GM04504 (cell line): ENCODE measurements around the gene VANGL1.

ENCODE experiments used
- DNase-seq: peaks from one replicate; pipeline ENCODE4 v3.0.0-alpha.2; 2012; ENCODE audit warnings: low read depth

VANGL1 gene

GRCh38 chr1:115669002-115669673 is 27.4 kb downstream of the VANGL1 start:
- DNase-seq, result peak; percentile 28

- no peak for DNase-seq
These were observed 28.1 kb downstream of the VANGL1 start for GRCh38 chr1:115669886-115670285.

- no peak for DNase-seq
These were observed 28.9 kb downstream of the VANGL1 start for GRCh38 chr1:115670476-115671175.

- no peak for DNase-seq
These were observed 29.6 kb downstream of the VANGL1 start for GRCh38 chr1:115671176-115671934.

GRCh38 chr1:115672224-115673009 is 30.6 kb downstream of the VANGL1 start:
- DNase-seq, result no peak

GRCh38 chr1:115676498-115677181 is 34.9 kb downstream of the VANGL1 start:
- no peak for DNase-seq

- DNase-seq, result no peak
These were observed 35.4 kb downstream of the VANGL1 start for GRCh38 chr1:115677182-115677555.

- DNase-seq, result no peak
These were observed 35.8 kb downstream of the VANGL1 start for GRCh38 chr1:115677565-115677964.

- DNase-seq, result no peak
These were observed 36.4 kb downstream of the VANGL1 start for GRCh38 chr1:115678141-115678540.

GRCh38 chr1:115679141-115679611 is 37.4 kb downstream of the VANGL1 start:
- peak; percentile 39 for DNase-seq

- no peak for DNase-seq
These were observed 39.0 kb downstream of the VANGL1 start for GRCh38 chr1:115680730-115681111.

GRCh38 chr1:115682792-115683191 is 41.0 kb downstream of the VANGL1 start:
- no peak for DNase-seq

- DNase-seq, result no peak
These were observed 43.4 kb downstream of the VANGL1 start for GRCh38 chr1:115685029-115685705.

- DNase-seq, result no peak
These were observed 46.0 kb downstream of the VANGL1 start for GRCh38 chr1:115687744-115688143.

GRCh38 chr1:115690972-115691371 is 49.2 kb downstream of the VANGL1 start:
- no peak for DNase-seq

GRCh38 chr1:115692224-115692623 is 50.5 kb downstream of the VANGL1 start:
- no peak for DNase-seq

- DNase-seq, result no peak
These were observed 53.0 kb downstream of the VANGL1 start for GRCh38 chr1:115694805-115695204.

- no peak for DNase-seq
These were observed 55.8 kb downstream of the VANGL1 start for GRCh38 chr1:115697619-115698018.

GRCh38 chr1:115701090-115701489 is 59.3 kb downstream of the VANGL1 start:
- DNase-seq, result no peak

GRCh38 chr1:115702959-115703358 is 61.2 kb downstream of the VANGL1 start:
- no peak for DNase-seq
